DND-41 (cell line): ENCODE measurements around the gene HSD3B1.

Source experiments
- CTCF ChIP-seq: IDR thresholded peaks from 2 replicates; pipeline ENCODE4 v1.5.1; 2012; ENCODE audit warnings: borderline replicate concordance, low read length, moderate library complexity, mild to moderate bottlenecking; ENCODE audit not compliant: poor library complexity, severe bottlenecking; ENCODE audit errors: extremely low read depth
- EZH2 ChIP-seq: IDR thresholded peaks from 3 replicates; pipeline ENCODE4 v1.6.1; 2012; ENCODE audit warnings: borderline replicate concordance, low read depth, mild to moderate bottlenecking, moderate library complexity, low read length, inconsistent platforms; ENCODE audit not compliant: severe bottlenecking

GRCh38 chr1:119516680-119517079 is 9.7 kb downstream of the HSD3B1 start:
- TF ChIP-seq EZH2 (no peak), CTCF (no peak)
